ENCODE measurements around the gene ATP11A.

DNA sequence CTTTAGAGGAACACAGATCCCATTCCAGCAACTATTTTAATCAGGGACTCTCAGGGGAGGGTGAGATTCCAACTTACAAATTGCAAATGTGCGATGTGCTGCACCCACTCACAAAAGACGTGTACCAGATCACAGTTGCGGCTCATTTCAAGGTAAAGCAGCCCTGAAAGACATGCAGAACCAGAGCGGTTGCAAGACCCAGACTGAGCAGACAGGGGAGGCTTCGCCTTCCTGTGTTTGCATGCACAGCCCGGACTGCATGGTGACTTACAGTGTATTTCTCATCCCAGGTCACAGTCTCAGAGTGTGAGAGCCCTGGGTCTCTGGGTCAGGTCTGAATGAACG is 84.6 kb downstream of the ATP11A start:
- TF ChIP-seq, protein P1, sequence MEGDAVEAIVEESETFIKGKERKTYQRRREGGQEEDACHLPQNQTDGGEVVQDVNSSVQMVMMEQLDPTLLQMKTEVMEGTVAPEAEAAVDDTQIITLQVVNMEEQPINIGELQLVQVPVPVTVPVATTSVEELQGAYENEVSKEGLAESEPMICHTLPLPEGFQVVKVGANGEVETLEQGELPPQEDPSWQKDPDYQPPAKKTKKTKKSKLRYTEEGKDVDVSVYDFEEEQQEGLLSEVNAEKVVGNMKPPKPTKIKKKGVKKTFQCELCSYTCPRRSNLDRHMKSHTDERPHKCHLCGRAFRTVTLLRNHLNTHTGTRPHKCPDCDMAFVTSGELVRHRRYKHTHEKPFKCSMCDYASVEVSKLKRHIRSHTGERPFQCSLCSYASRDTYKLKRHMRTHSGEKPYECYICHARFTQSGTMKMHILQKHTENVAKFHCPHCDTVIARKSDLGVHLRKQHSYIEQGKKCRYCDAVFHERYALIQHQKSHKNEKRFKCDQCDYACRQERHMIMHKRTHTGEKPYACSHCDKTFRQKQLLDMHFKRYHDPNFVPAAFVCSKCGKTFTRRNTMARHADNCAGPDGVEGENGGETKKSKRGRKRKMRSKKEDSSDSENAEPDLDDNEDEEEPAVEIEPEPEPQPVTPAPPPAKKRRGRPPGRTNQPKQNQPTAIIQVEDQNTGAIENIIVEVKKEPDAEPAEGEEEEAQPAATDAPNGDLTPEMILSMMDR (IDR thresholded peaks at IDR 0.05; ENCODE audit: low read length), result no peak
- TF ChIP-seq EZH2phosphoT487 (IDR thresholded peaks at IDR 0.05; ENCODE audit: low read length), result no peak
